Vagina (tissue), 2 donors: ENCODE results near the gene PRR22. TPM values are rescaled to one million over a fixed set of nuclear protein-coding genes. Genes with fewer than 3 reads are reported as not detected.

Source experiments
- DNase-seq, 2 donors: peaks; one replicate each; pipeline ENCODE4 v3.0.0-alpha.2; 2017; ENCODE audit errors: extremely low spot score in 2 of 2
- H3K27ac ChIP-seq: fragments of 200-600 bp; sonication (generic); one replicate; pipeline ENCODE4 v1.5.1; 2019
- H3K27me3 ChIP-seq: fragments of 200-600 bp; sonication (generic); one replicate; pipeline ENCODE4 v1.5.1; 2019
- H3K36me3 ChIP-seq, 2 donors: fragments of 200-600 bp; sonication (generic); one replicate each; pipeline ENCODE4 v1.5.1; 2017 to 2019
- H3K4me1 ChIP-seq: fragments of 200-600 bp; sonication (generic); one replicate; pipeline ENCODE4 v1.5.1; 2019
- H3K4me3 ChIP-seq, 2 donors: fragments of 200-600 bp; sonication (generic); 1 replicate in 1 of 2; 2 replicates in 1 of 2; pipeline ENCODE4 v1.5.1; 2016 to 2019
- H3K9me3 ChIP-seq: fragments of 200-600 bp; sonication (generic); one replicate; pipeline ENCODE4 v1.5.1; 2019
- CTCF ChIP-seq, 3 experiments: fragments of 450-650 bp in 2 of 3; fragments of 200-600 bp in 1 of 3; sonication (generic) in 1 of 3; IDR thresholded peaks; one replicate each; pipeline ENCODE4 v1.5.1; 2017 to 2019; ENCODE audit warnings: antibody characterized with exemption in 3 of 3, mild to moderate bottlenecking in 2 of 3, moderate library complexity in 2 of 3
- POLR2A ChIP-seq, 2 donors: fragments of 450-650 bp; IDR thresholded peaks; one replicate each; pipeline ENCODE4 v1.6.1; 2017; ENCODE audit warnings: antibody characterized with exemption in 2 of 2, mild to moderate bottlenecking in 2 of 2, moderate library complexity in 2 of 2
- POLR2AphosphoS5 ChIP-seq, 2 donors: sonication (generic); formaldehyde crosslinking; IDR thresholded peaks; one replicate each; pipeline ENCODE4 v1.9.0; 2017; ENCODE audit warnings: antibody characterized with exemption in 2 of 2, mild to moderate bottlenecking in 2 of 2, low read depth in 1 of 2; ENCODE audit not compliant: insufficient read depth in 1 of 2
- intact Hi-C: fragments of 100-400 bp; cut with DNase I; formaldehyde crosslinking; loops from one replicate; pipeline ENCODE4 v1.15.1; 2023
- total RNA-seq: library from RNA; depleted of rRNA; stranded (reverse); fragments of >200 nt; gene quantifications from one replicate; pipeline ENCODE4 v1.2.3, GENCODE V29; 2016

Gene PRR22
- total RNA-seq, 1 donor from 2014 or later = 0.98 TPM

- H3K27me3 ChIP-seq = peaks cover 8% of the 10 kb centered on the region
- no peak overlapping the region for H3K4me3 ChIP-seq
- no peaks in the 10 kb centered on the region for H3K36me3 ChIP-seq
- no peak for TF ChIP-seq POLR2A (IDR thresholded peaks at IDR 0.05)
- TF ChIP-seq POLR2AphosphoS5 (IDR thresholded peaks at IDR 0.05; ENCODE audit: insufficient read depth in 1 of 2, low read depth in 1 of 2) = no peak
- TF ChIP-seq CTCF (IDR thresholded peaks at IDR 0.05) = no peak
- no peaks in the 10 kb centered on the region for H3K9me3 ChIP-seq
- no peak overlapping the region for H3K27ac ChIP-seq
- no peak for DNase-seq
- intact Hi-C loops = no loop called here
- peaks cover 26% of the 10 kb centered on the region for H3K4me1 ChIP-seq
Observed at GRCh38 chr19:5801796-5802619, 17.5 kb upstream of the PRR22 start.

DNA sequence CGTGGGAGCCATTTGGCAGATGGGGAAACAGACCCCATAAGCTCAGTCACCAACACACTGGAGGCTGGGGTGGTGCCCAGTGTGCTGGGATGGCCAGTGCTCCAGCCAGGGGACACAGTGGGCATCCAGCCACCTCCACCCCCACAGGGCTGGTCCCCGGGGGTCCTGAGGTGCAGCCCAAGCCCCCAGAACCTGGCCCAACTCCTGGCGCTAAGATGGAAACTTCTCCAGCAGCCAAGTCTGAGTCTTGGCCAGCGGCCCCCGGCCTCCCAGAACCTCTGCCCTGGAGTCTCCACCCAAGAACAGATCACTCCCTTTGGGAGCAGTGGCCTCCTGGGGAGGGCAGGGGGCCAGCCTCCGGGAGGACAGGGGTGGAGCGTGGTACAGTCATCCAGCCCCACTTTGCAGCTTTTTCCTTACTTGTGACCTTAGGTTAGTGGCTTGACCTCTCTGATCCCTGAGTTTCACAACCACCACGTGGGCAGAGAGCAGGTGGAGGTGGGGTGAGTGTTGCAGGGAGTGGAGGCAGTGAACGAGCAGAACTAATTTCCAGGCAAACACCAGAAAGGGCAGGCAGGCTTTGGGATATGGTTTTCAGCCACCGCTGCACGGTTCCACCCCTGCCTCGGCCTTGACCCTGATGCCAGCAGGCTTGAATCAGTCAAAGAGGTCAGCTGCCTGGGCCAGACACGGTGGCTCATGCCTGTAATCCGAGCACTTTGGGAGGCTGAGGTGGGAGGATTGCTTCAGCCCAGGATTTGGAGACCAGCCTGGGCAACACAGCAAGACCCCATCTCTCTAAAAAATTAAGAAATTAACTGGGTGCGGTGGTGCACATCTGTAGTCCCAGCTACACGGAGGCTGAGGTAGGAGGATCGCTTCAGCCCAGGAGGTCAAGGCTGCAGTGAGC is 16.1 kb upstream of the PRR22 start:
- Histone ChIP-seq H3K36me3 (no peaks in the 10 kb centered on the region), H3K27ac (no peak overlapping the region), H3K4me1 (peaks cover 26% of the 10 kb centered on the region), H3K9me3 (no peaks in the 10 kb centered on the region), H3K4me3 (no peak overlapping the region), H3K27me3 (peaks cover 8% of the 10 kb centered on the region)
- intact Hi-C loops = no loop called here
- no peak for TF ChIP-seq POLR2AphosphoS5 (IDR thresholded peaks at IDR 0.05; ENCODE audit: insufficient read depth in 1 of 2, low read depth in 1 of 2)
- TF ChIP-seq CTCF (IDR thresholded peaks at IDR 0.05) = no peak
- TF ChIP-seq POLR2A (IDR thresholded peaks at IDR 0.05) = no peak
- no peak for DNase-seq

- peaks cover 24% of the 10 kb centered on the region for H3K4me1 ChIP-seq
- no peak for DNase-seq
- no peaks in the 10 kb centered on the region for H3K9me3 ChIP-seq
- no peak for TF ChIP-seq CTCF (IDR thresholded peaks at IDR 0.05)
- no peak for TF ChIP-seq POLR2AphosphoS5 (IDR thresholded peaks at IDR 0.05; ENCODE audit: insufficient read depth in 1 of 2, low read depth in 1 of 2)
- no peak for TF ChIP-seq POLR2A (IDR thresholded peaks at IDR 0.05)
- H3K4me3 ChIP-seq = no peak overlapping the region
- H3K27me3 ChIP-seq = peaks cover 4% of the 10 kb centered on the region
- no peaks in the 10 kb centered on the region for H3K36me3 ChIP-seq
- H3K27ac ChIP-seq = no peak overlapping the region
- intact Hi-C loops = no loop called here
Observed at GRCh38 chr19:5799247-5800241, 15.0 kb upstream of the PRR22 start.

DNA sequence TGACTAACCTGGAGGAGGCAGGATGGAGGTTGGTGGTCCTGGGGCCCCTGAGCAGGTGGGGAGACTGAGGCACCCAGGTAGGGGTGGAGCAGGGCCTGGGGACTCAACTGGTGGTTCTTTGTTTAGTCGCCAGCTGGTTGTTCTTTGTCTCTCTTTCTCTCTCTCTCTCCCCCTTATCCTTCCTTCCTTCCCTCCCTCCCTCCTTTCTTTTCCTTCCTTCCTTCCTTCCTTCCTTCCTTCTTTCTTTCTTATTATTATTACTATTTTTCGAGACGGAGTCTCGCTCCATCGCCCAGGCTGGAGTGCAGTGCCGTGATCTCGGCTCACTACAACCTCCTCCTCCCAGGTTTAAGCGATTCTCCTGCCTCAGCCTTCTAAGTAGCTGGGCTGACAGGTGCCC is 13.7 kb upstream of the PRR22 start:
- Histone ChIP-seq H3K9me3 (no peaks in the 10 kb centered on the region), H3K4me1 (peaks cover 12% of the 10 kb centered on the region), H3K36me3 (no peaks in the 10 kb centered on the region), H3K27me3 (no peaks in the 10 kb centered on the region), H3K27ac (no peak overlapping the region), H3K4me3 (no peak overlapping the region)
- intact Hi-C loops = no loop called here
- TF ChIP-seq POLR2A (IDR thresholded peaks at IDR 0.05) = no peak
- DNase-seq = no peak
